Activated T-cell treated with anti-CD3 and anti-CD28 coated beads, Interleukin-2, amount 50 U/mL, for 72 hours (primary cell): ENCODE data around the gene COMTD1. TPM values are rescaled to one million over a fixed set of nuclear protein-coding genes. Genes with fewer than 3 reads are reported as not detected.
"Not testable (repeated sequence)": the region's sequence is repeated elsewhere in the genome, so short reads cannot be mapped to it uniquely, and the experiment has no call there.

ENCODE experiments used
- ATAC-seq, 2 donors: fragments of 150-1000 bp; cut with Tn5 transposase; replicated peaks in 1 of 2; 2 replicates each; pipeline ENCODE4 v1.10.0; 2021; ENCODE audit warnings: moderate library complexity in 2 of 2, mild to moderate bottlenecking in 1 of 2
- DNase-seq, 2 donors: peaks; one replicate each; pipeline ENCODE4 v3.0.0; 2021 to 2022; ENCODE audit warnings: mixed read lengths in 1 of 2
- H3K27ac Mint-ChIP-seq: one replicate; pipeline ENCODE4 v1.8.0; 2022; ENCODE audit warnings: mild to moderate bottlenecking, moderate library complexity, mixed read lengths
- H3K27me3 Mint-ChIP-seq: one replicate; pipeline ENCODE4 v1.8.0; 2022; ENCODE audit warnings: low read depth, mixed read lengths
- H3K36me3 Mint-ChIP-seq, 2 donors: one replicate each; pipeline ENCODE4 v1.8.0; 2022; ENCODE audit warnings: mixed read lengths in 2 of 2, mild to moderate bottlenecking in 1 of 2; ENCODE audit not compliant: insufficient read depth in 2 of 2
- H3K4me1 Mint-ChIP-seq: one replicate; pipeline ENCODE4 v1.8.0; 2022; ENCODE audit warnings: low read depth, mixed read lengths
- H3K4me3 Mint-ChIP-seq, 2 donors: one replicate each; pipeline ENCODE4 v1.8.0; 2022; ENCODE audit warnings: mild to moderate bottlenecking in 2 of 2, mixed read lengths in 2 of 2, moderate library complexity in 2 of 2
- H3K9me3 Mint-ChIP-seq, 2 donors: one replicate each; pipeline ENCODE4 v1.8.0; 2022; ENCODE audit warnings: mixed read lengths in 2 of 2
- total RNA-seq, 2 donors: library from RNA; stranded (reverse); gene quantifications; one replicate each; pipeline ENCODE4 v1.2.3, GENCODE V29; 2022

The COMTD1 gene
- total RNA-seq, 2 donors from 2014 or later, result 26.7 to 31.2 TPM

- Mint-ChIP-seq H3K4me1 (peaks cover 81% of the 10 kb centered on the region), H3K4me3 (no peak overlapping the region), H3K27me3 (no peaks in the 10 kb centered on the region), H3K36me3 (peaks cover 9 to 46% of the 10 kb centered on the region in 2 donors), H3K27ac (peak overlapping the region; percentile 77), H3K9me3 (no peaks in the 10 kb centered on the region)
- DNase-seq, result no peak
- ATAC-seq, result no peak
Observed at GRCh38 chr10:75226656-75227055, 9.1 kb downstream of the COMTD1 start.

- DNase-seq, result no peak
- ATAC-seq, result no peak
- H3K27me3 Mint-ChIP-seq, result no peaks in the 10 kb centered on the region
- H3K4me1 Mint-ChIP-seq, result peaks cover 80% of the 10 kb centered on the region
- H3K4me3 Mint-ChIP-seq, result no peak overlapping the region
- peaks cover 8 to 46% of the 10 kb centered on the region in 2 donors for H3K36me3 Mint-ChIP-seq
- H3K27ac Mint-ChIP-seq, result peak overlapping the region; percentile 77
- no peaks in the 10 kb centered on the region for H3K9me3 Mint-ChIP-seq
Observed at GRCh38 chr10:75226095-75226494, 9.7 kb downstream of the COMTD1 start.

DNA sequence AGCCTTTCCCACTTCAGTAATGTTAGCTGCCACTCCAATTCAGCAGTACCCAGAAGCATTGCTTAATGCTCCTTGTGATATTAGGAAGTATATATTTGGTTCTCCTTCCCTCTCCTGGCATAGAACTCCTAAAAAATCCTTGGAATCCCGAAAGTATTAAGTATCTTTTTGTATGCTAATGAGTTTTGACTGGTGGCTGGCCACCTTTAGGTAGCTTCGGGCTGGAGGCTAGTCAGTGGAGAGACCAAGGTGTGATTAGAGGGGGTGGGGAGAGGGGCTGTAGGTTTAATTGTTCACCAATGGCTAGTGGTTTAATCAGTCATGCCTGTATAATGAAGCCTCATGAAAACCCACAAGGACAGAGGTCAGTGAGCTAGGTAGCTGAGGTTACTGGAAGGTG lies 12.2 kb downstream of the COMTD1 start:
- Mint-ChIP-seq H3K4me1 (peaks cover 64% of the 10 kb centered on the region), H3K27me3 (no peaks in the 10 kb centered on the region), H3K9me3 (no peaks in the 10 kb centered on the region), H3K4me3 (no peak overlapping the region), H3K27ac (peak overlapping the region; percentile 77), H3K36me3 (peaks cover 11 to 54% of the 10 kb centered on the region in 2 donors)
- ATAC-seq, result no peak
- no peak for DNase-seq

- DNase-seq, H3K9me3 Mint-ChIP-seq, H3K4me3 Mint-ChIP-seq, ATAC-seq, H3K27me3 Mint-ChIP-seq: not testable (repeated sequence)
- H3K4me1 Mint-ChIP-seq, result peaks cover 54% of the 10 kb centered on the region
- H3K36me3 Mint-ChIP-seq, result peaks cover 11 to 55% of the 10 kb centered on the region in 2 donors
- H3K27ac Mint-ChIP-seq, result peak overlapping the region; percentile 19
Observed at GRCh38 chr10:75221492-75221891, 14.3 kb downstream of the COMTD1 start.

DNA sequence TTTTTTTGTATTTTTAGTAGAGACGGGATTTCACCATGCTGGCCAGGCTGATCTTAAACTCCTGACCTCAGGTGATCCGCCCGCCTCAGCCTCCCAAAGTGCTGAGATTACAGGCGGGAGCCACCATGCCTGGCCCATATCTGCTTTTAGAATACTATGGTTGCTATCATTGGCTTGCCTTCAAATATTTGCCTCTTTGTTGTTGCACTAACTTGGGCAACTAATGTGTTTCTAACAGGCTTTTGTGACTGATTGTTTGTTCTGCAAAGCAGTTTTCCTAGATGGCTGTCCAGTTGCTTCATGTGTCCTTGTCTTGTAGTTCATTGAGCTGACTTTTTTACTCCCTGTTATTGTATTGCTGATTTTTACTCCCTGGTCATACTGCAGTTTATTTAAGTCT lies 15.5 kb downstream of the COMTD1 start:
- DNase-seq, result no peak
- Mint-ChIP-seq H3K4me3 (no peak overlapping the region), H3K4me1 (peaks cover 53% of the 10 kb centered on the region), H3K27ac (peak overlapping the region; percentile 19), H3K9me3 (no peaks in the 10 kb centered on the region), H3K27me3 (no peaks in the 10 kb centered on the region), H3K36me3 (peaks cover 14 to 58% of the 10 kb centered on the region in 2 donors)
- no peak for ATAC-seq

- no peaks in the 10 kb centered on the region for H3K9me3 Mint-ChIP-seq
- H3K4me3 Mint-ChIP-seq, result peak overlapping the region; percentile 98 to 100
- peaks cover 10 to 27% of the 10 kb centered on the region in 2 donors for H3K36me3 Mint-ChIP-seq
- H3K27me3 Mint-ChIP-seq, result no peaks in the 10 kb centered on the region
- ATAC-seq (no peak), DNase-seq (no peak)
- H3K4me1 Mint-ChIP-seq, result peaks cover 61% of the 10 kb centered on the region
- H3K27ac Mint-ChIP-seq, result peak overlapping the region; percentile 96
Observed at GRCh38 chr10:75212343-75212742, 23.4 kb downstream of the COMTD1 start.

- H3K27ac Mint-ChIP-seq, result peak overlapping the region; percentile 96
- DNase-seq (peak; percentile 42 to 46), ATAC-seq (peak in 1 of 2 donors; percentile 22)
- no peaks in the 10 kb centered on the region for H3K9me3 Mint-ChIP-seq
- H3K4me1 Mint-ChIP-seq, result peaks cover 54% of the 10 kb centered on the region
- H3K27me3 Mint-ChIP-seq, result no peaks in the 10 kb centered on the region
- peak overlapping the region; percentile 98 to 100 for H3K4me3 Mint-ChIP-seq
- H3K36me3 Mint-ChIP-seq, result peaks cover 10 to 25% of the 10 kb centered on the region in 2 donors
Observed at GRCh38 chr10:75211007-75211691, 24.6 kb downstream of the COMTD1 start.

GRCh38 chr10:75210282-75211006 lies 25.3 kb downstream of the COMTD1 start, which contains the start of gene VDAC2:
Gene VDAC2, plus strand, starts transcription at chr10:75210796. Its CDS starts 363 bp downstream, at chr10:75211159.
- Mint-ChIP-seq H3K4me3 (peak within 1 kb of the TSS; percentile 98 to 100), H3K4me1 (peaks cover 47% of the 10 kb centered on the region), H3K36me3 (peaks cover 8 to 19% of the 10 kb centered on the region in 2 donors), H3K27me3 (no peaks in the 10 kb centered on the region), H3K27ac (peak within 1 kb of the TSS; percentile 100), H3K9me3 (no peaks in the 10 kb centered on the region)
- ATAC-seq, result peak; percentile 91 to 92
- DNase-seq, result peak; percentile 95 to 98

- peak overlapping the region; percentile 98 to 100 for H3K4me3 Mint-ChIP-seq
- peak; percentile 75 to 80 for DNase-seq
- ATAC-seq, result peak; percentile 67 to 70
- H3K9me3 Mint-ChIP-seq, result no peaks in the 10 kb centered on the region
- H3K4me1 Mint-ChIP-seq, result peaks cover 47% of the 10 kb centered on the region
- peaks cover 8 to 18% of the 10 kb centered on the region in 2 donors for H3K36me3 Mint-ChIP-seq
- no peaks in the 10 kb centered on the region for H3K27me3 Mint-ChIP-seq
- H3K27ac Mint-ChIP-seq, result peak overlapping the region; percentile 100
Observed at GRCh38 chr10:75209921-75210281, 25.9 kb downstream of the COMTD1 start.

- Mint-ChIP-seq H3K27me3 (no peaks in the 10 kb centered on the region), H3K9me3 (no peaks in the 10 kb centered on the region), H3K4me3 (peak overlapping the region; percentile 98 to 100), H3K27ac (peak overlapping the region; percentile 100), H3K36me3 (peaks cover 8 to 14% of the 10 kb centered on the region in 2 donors), H3K4me1 (peaks cover 41% of the 10 kb centered on the region)
- ATAC-seq (no peak), DNase-seq (no peak)
Observed at GRCh38 chr10:75209086-75209920, 26.5 kb downstream of the COMTD1 start.

DNA sequence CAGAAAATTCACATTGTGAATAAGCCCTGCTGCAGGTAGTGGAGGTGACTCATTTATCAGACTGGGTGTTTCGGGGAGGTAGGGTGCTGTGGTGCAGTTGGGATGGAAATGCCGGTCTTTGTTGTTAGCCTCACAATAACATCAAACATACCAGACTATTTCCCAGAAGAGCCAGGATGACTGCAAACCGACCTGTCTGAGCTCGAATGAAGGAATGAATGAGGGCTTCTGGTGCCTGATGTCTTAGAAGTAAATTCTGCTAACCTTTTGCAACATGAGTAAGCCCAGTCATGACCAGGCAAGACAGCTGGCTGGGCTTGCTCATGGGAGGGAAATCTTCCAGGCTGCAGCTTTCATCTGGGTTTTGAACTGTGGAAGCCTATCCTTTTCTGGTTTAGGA lies 27.6 kb downstream of the COMTD1 start:
- Mint-ChIP-seq H3K4me1 (peaks cover 34% of the 10 kb centered on the region), H3K36me3 (peaks cover 4 to 10% of the 10 kb centered on the region in 2 donors), H3K9me3 (no peaks in the 10 kb centered on the region), H3K27ac (peak overlapping the region; percentile 61), H3K4me3 (peak overlapping the region; percentile 42 to 43), H3K27me3 (no peaks in the 10 kb centered on the region)
- ATAC-seq (peak; percentile 3), DNase-seq (peak; percentile 16 to 36)

DNA sequence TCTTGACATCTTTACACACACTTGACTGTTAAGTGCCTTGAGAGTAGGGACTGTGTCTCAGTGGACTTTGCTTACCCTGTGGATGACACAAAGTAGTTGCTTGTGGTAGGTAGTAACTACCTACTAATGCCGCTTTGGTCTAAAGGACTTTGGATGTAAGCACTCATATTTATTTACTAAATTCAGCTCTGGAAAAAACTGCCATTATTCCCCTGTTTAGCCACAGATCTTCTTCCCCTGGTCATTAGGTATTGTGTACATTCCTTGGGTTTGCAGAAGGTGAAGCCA lies 28.0 kb downstream of the COMTD1 start:
- H3K4me1 Mint-ChIP-seq, result peaks cover 31% of the 10 kb centered on the region
- no peak for ATAC-seq
- peaks cover 4 to 7% of the 10 kb centered on the region in 2 donors for H3K36me3 Mint-ChIP-seq
- H3K27ac Mint-ChIP-seq, result no peak overlapping the region
- no peaks in the 10 kb centered on the region for H3K9me3 Mint-ChIP-seq
- H3K27me3 Mint-ChIP-seq, result no peaks in the 10 kb centered on the region
- no peak for DNase-seq
- no peak overlapping the region for H3K4me3 Mint-ChIP-seq
